ENCODE measurements around the gene CHD6.

GRCh38 chr20:41418031-41418430 is 200.1 kb downstream of the CHD6 start:
- TF ChIP-seq CTCF (IDR thresholded peaks at IDR 0.05) = no peak
- no peak for TF ChIP-seq POLR2A (IDR thresholded peaks at IDR 0.05)
